Colonic mucosa (tissue), 4 donors: ENCODE results near the gene ARHGAP22. TPM values are rescaled to one million over a fixed set of nuclear protein-coding genes. Genes with fewer than 3 reads are reported as not detected.
A peak's percentile ranks its signal among the peaks of the same experiment; 100 is the strongest.

Experiments used
- DNase-seq: peaks from one replicate; pipeline ENCODE4 v3.0.0-alpha.2; 2020
- H3K27ac ChIP-seq: fragments of 200-600 bp; one replicate; pipeline ENCODE4 v1.8.0; 2021
- H3K27me3 ChIP-seq: fragments of 200-600 bp; one replicate; pipeline ENCODE4 v1.8.0; 2021
- H3K36me3 ChIP-seq: fragments of 200-600 bp; one replicate; pipeline ENCODE4 v1.8.0; 2021
- H3K4me1 ChIP-seq: fragments of 200-600 bp; one replicate; pipeline ENCODE4 v1.8.0; 2021; ENCODE audit warnings: mild to moderate bottlenecking
- H3K4me3 ChIP-seq: fragments of 200-600 bp; one replicate; pipeline ENCODE4 v1.8.0; 2021
- H3K9ac ChIP-seq, 2 donors: one replicate each; pipeline ENCODE4 v1.7.0; 2013; ENCODE audit warnings: control low read depth in 2 of 2, low read depth in 2 of 2, low read length in 2 of 2
- H3K9me3 ChIP-seq: fragments of 200-600 bp; one replicate; pipeline ENCODE4 v1.8.0; 2021
- intact Hi-C: fragments of 100-400 bp; cut with DNase I; formaldehyde crosslinking; loops from one replicate; pipeline ENCODE4 v1.14.1; 2022
- total RNA-seq, 2 donors: library from RNA; stranded (reverse); fragmentation: NEBNext Ultra II Directional in 1 of 2; extraction: Animal tissue kit (Norgen Biotek cat#: 25700) in 1 of 2; gene quantifications; one replicate each; pipeline ENCODE4 v1.2.1, GENCODE V29; 2021
- TF ChIP-seq, protein P1 (sequence below): fragments of 200-600 bp; IDR thresholded peaks from one replicate; pipeline ENCODE4 v1.8.0; 2022; ENCODE audit warnings: antibody characterized with exemption, mild to moderate bottlenecking
- donor health status: healthy.
- donor health status: DM: no; HTN: no; CAD: no.
- donor health status: DM: no; HTN: no; CAD: no.

ARHGAP22 gene, protein sequence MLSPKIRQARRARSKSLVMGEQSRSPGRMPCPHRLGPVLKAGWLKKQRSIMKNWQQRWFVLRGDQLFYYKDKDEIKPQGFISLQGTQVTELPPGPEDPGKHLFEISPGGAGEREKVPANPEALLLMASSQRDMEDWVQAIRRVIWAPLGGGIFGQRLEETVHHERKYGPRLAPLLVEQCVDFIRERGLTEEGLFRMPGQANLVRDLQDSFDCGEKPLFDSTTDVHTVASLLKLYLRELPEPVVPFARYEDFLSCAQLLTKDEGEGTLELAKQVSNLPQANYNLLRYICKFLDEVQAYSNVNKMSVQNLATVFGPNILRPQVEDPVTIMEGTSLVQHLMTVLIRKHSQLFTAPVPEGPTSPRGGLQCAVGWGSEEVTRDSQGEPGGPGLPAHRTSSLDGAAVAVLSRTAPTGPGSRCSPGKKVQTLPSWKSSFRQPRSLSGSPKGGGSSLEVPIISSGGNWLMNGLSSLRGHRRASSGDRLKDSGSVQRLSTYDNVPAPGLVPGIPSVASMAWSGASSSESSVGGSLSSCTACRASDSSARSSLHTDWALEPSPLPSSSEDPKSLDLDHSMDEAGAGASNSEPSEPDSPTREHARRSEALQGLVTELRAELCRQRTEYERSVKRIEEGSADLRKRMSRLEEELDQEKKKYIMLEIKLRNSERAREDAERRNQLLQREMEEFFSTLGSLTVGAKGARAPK
- 1 to 10 TPM in 1 of 2 donors, under 1 TPM in 1; 0.86 to 1.6 TPM for total RNA-seq

DNA sequence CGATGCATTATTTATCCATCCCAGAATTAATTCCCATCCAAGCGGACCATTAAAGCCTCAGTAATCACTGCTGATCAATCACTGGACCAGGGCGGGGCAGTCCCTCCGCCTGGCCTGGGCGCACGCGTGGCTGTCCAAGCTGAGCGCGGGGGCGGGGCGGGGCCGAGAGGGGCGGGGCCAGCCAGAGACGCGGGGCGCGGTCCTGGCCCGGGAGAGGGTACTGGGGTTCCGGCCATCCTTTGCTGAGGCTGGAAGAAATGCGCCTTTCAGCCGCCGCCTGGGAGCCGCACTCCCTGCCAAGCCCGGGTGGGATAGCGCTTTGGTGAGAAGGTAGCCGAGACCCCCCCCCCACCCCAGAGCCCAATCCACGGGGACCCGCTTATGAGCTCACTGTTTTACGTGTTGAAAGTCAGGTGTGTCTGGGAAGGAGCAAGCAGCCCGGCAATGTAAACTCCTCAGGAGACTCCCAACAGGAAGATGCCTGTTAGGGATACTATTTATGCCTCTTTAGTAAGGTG is at the start of gene ARHGAP22:
Gene ARHGAP22, minus strand, starts transcription at position 83 of the 518 bp plus-strand sequence. CDS start 277 bp downstream, outside the sequence.
- Histone ChIP-seq H3K27ac (no peak within 1 kb of the TSS), H3K27me3 (no peaks in the 10 kb centered on the region), H3K4me3 (peak within 1 kb of the TSS; percentile 29), H3K9ac (peak within 1 kb of the TSS; percentile 29 to 33), H3K9me3 (no peaks in the 10 kb centered on the region), H3K4me1 (peaks cover 9% of the 10 kb centered on the region), H3K36me3 (no peaks in the 10 kb centered on the region)
- peak; percentile 58 for DNase-seq
- TF ChIP-seq, protein P1, sequence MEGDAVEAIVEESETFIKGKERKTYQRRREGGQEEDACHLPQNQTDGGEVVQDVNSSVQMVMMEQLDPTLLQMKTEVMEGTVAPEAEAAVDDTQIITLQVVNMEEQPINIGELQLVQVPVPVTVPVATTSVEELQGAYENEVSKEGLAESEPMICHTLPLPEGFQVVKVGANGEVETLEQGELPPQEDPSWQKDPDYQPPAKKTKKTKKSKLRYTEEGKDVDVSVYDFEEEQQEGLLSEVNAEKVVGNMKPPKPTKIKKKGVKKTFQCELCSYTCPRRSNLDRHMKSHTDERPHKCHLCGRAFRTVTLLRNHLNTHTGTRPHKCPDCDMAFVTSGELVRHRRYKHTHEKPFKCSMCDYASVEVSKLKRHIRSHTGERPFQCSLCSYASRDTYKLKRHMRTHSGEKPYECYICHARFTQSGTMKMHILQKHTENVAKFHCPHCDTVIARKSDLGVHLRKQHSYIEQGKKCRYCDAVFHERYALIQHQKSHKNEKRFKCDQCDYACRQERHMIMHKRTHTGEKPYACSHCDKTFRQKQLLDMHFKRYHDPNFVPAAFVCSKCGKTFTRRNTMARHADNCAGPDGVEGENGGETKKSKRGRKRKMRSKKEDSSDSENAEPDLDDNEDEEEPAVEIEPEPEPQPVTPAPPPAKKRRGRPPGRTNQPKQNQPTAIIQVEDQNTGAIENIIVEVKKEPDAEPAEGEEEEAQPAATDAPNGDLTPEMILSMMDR: no peak
- intact Hi-C loops: no loop called here

DNA sequence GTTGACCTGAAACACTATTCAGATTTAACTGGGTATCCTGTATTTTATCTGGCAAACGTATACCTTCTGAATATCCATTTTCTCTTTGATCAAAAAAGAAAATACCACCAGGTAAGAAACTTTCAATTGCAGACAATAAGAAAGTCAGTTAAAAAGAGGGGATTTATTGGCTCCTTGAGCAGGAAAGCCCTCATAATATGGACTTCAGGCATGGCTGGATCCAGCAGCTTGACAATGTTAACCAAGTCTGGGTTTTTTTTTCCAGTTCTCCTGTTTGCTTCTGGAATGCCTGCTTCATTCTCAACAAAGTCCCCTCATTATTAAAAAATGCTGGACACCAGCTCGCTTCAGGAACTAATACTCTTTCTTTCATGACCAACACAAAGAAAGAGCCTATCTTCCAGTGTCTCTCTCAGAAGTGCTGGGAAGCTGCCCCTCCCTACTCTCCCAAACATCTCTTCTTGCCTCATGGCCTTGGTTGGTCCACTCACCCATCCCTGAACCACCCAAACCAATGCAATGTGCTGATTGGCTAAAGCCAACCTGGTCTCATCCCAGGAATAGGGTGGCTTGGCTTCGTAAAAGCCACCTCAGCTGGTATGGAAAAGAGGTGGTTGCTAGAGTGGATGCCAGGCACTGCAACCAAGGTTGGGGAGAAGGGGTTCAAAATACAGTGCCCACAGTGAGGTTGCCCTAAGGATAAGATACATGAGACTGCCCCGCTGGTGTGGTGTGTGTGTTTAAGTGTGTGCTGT is 49.2 kb upstream of the ARHGAP22 start:
- DNase-seq: no peak
- no peak overlapping the region for H3K4me3 ChIP-seq
- no peaks in the 10 kb centered on the region for H3K4me1 ChIP-seq
- H3K36me3 ChIP-seq: no peaks in the 10 kb centered on the region
- TF ChIP-seq, protein P1: no peak
- no peaks in the 10 kb centered on the region for H3K9me3 ChIP-seq
- intact Hi-C loops: loop anchor here (10.0 kb wide), 1 partner anchor 861 kb away; no protein-coding TSS in a partner anchor
- H3K9ac ChIP-seq: no peak overlapping the region
- no peaks in the 10 kb centered on the region for H3K27me3 ChIP-seq
- no peak overlapping the region for H3K27ac ChIP-seq

DNA sequence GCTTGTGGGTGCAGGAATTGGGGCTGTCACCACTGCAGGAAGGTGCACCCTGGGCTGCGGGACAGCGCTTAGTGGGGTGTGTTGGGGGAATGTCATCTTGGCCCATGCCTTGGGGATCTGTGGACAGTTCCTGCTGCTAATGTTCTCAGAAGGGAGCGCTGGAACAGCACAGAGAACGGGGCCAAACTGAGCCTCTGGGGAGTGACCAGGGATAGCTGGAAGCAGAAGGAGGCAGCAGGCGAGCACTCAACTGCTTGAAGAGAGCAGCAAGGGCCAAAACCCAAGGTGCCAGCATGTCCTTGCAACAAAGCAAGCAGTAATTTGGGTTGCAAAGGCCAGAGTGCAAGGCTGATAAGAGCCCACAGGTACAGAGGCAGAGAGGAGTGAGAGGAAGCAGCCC is 48.5 kb upstream of the ARHGAP22 start:
- H3K4me3 ChIP-seq: no peak overlapping the region
- TF ChIP-seq, protein P1: no peak
- intact Hi-C loops: loop anchor here (10.0 kb wide), 1 partner anchor 861 kb away; no protein-coding TSS in a partner anchor
- no peaks in the 10 kb centered on the region for H3K9me3 ChIP-seq
- H3K9ac ChIP-seq: no peak overlapping the region
- H3K4me1 ChIP-seq: no peaks in the 10 kb centered on the region
- DNase-seq: no peak
- no peaks in the 10 kb centered on the region for H3K27me3 ChIP-seq
- H3K27ac ChIP-seq: no peak overlapping the region
- H3K36me3 ChIP-seq: no peaks in the 10 kb centered on the region

DNA sequence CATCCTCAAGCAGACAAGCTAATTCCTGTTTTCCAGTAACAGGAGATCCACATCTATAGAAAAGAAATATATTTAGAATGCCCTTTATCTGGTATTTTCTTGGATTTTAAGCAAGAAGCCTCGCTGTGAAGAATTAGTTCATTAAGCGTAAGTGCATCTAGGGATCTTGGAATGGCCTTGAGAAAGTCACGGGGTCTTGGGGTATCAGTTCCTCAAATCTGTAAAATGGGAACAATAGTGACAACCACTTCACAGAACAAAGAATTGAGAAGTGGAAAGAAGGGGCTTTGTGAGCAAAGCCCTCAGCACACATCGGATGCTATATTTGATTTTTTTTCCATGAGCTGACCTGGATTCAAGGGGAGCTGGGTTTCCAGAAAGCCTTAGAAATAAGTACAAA is 47.5 kb upstream of the ARHGAP22 start:
- Histone ChIP-seq H3K9ac (no peak overlapping the region), H3K9me3 (no peaks in the 10 kb centered on the region), H3K27ac (no peak overlapping the region), H3K4me3 (no peak overlapping the region), H3K4me1 (no peaks in the 10 kb centered on the region), H3K27me3 (no peaks in the 10 kb centered on the region), H3K36me3 (no peaks in the 10 kb centered on the region)
- TF ChIP-seq, protein P1: no peak
- DNase-seq: no peak
- intact Hi-C loops: loop anchor here (10.0 kb wide), 1 partner anchor 862 kb away; no protein-coding TSS in a partner anchor

DNA sequence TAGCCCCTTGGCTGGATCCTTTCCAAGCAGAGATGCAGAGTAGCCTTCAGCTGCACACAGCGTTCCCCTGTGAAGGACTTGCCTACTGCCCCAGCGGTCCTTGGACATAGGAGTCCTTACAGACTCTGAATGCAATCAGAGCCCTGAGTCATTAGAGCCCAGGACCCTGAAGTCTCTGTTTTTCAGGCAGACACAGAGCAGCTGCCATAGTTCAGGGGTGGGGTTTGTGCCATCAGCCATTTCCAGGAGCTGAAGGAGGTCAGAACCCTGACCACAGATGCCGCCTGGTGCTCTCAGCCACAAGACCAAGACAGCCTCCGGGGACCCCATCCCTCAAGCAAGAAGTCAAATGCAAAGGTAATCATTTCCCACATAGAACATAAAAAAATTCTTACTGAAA is 47.0 kb upstream of the ARHGAP22 start:
- no peak overlapping the region for H3K9ac ChIP-seq
- intact Hi-C loops: loop anchor here (10.0 kb wide), 1 partner anchor 863 kb away; no protein-coding TSS in a partner anchor
- no peak overlapping the region for H3K4me3 ChIP-seq
- DNase-seq: no peak
- no peaks in the 10 kb centered on the region for H3K4me1 ChIP-seq
- no peaks in the 10 kb centered on the region for H3K9me3 ChIP-seq
- H3K27ac ChIP-seq: no peak overlapping the region
- H3K27me3 ChIP-seq: no peaks in the 10 kb centered on the region
- no peaks in the 10 kb centered on the region for H3K36me3 ChIP-seq
- TF ChIP-seq, protein P1: no peak
